ENCODE results near the gene YAF2. TPM values are rescaled to one million over a fixed set of nuclear protein-coding genes. Genes with fewer than 3 reads are reported as not detected.

The YAF2 gene
- total and polyA plus RNA-seq, 2 experiments from 2014 or later = 1.0 TPM

DNA sequence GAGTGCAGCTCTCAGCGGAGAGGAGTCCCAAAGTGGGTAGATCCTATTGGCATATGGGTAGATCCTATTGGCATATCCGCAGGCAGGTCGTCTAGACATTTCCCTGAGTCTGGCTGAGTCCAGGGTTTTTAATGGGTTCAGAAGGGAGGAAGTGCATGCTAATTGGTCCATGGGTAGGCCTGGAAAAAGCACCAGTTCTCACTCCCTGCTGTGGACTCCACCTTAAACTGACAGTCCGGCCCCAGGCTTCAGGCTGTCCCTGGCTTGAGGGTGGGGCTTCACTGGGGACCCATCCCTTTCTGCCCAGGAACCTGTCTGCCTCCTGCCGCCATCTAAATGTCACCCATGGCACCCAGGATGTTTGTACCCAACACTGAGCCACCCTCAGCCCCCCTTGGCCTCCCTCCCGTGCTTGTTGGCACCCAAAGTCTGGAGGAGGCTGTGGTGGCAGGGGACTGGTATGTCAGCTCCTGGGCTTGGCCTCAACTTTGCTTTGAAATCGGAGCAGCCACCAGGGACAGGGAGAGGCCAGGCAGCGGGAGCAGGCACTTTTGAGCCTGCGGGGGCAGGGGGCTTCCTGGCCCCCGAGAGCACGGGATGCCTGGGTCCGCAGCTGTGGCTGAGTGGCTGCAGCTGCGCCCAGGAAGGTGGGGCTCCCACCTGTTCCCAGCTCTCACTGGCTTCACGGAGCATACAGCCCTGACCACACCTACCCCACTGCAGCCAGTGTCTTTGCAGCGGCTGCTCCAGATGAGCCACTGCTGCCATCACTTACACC lies 29.6 kb upstream of the YAF2 start:
- Histone ChIP-seq H3K4me3 (no peak overlapping the region), H3K36me3 (ENCODE audit: insufficient read depth) (no peaks in the 10 kb centered on the region), H3K4me1 (ENCODE audit: insufficient read depth) (no peaks in the 10 kb centered on the region), H3F3A (replicated peaks; ENCODE audit: low read depth) (no peaks in the 10 kb centered on the region), H3K4me2 (no peak overlapping the region), H3K9me2 (ENCODE audit: insufficient read depth) (no peaks in the 10 kb centered on the region), H4K20me1 (replicated peaks; ENCODE audit: insufficient read depth) (peaks cover 4% of the 10 kb centered on the region; the same call in 1 of the 2 replicates), H2AFZ (no peak overlapping the region), H3K79me2 (replicated peaks; ENCODE audit: insufficient read depth) (no peaks in the 10 kb centered on the region), H3K27me3 (ENCODE audit: insufficient read depth) (no peaks in the 10 kb centered on the region), H3K27ac (ENCODE audit: low read depth) (no peak overlapping the region)
- Mint-ChIP-seq H3K36me3 (ENCODE audit: low read depth) (no peaks in the 10 kb centered on the region; the same call in 2 of the 3 replicates), H3K27me3 (ENCODE audit: insufficient read depth, low read depth, poor library complexity) (peaks cover 3% of the 10 kb centered on the region), H3K27ac (no peak overlapping the region), H3K4me3 (no peak overlapping the region), H3K9me3 (peaks cover 8% of the 10 kb centered on the region), H3K4me1 (no peaks in the 10 kb centered on the region)
- ATAC-seq (no peak), DNase-seq (ENCODE audit: low spot score) (no peak)
- TF ChIP-seq POLR2AphosphoS5 (IDR thresholded peaks at IDR 0.05; ENCODE audit: low read depth) (no peak), STAT1 (IDR thresholded peaks at IDR 0.05; ENCODE audit: unreplicated experiment) (no peak), JUNB (IDR thresholded peaks at IDR 0.05; ENCODE audit: unreplicated experiment) (no peak), EZH2phosphoT487 (IDR thresholded peaks at IDR 0.05; ENCODE audit: unreplicated experiment) (no peak), ZNF114 (CRISPR knock-in tag; IDR thresholded peaks at IDR 0.05) (no peak)
- TF ChIP-seq, protein P1, sequence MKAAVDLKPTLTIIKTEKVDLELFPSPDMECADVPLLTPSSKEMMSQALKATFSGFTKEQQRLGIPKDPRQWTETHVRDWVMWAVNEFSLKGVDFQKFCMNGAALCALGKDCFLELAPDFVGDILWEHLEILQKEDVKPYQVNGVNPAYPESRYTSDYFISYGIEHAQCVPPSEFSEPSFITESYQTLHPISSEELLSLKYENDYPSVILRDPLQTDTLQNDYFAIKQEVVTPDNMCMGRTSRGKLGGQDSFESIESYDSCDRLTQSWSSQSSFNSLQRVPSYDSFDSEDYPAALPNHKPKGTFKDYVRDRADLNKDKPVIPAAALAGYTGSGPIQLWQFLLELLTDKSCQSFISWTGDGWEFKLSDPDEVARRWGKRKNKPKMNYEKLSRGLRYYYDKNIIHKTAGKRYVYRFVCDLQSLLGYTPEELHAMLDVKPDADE (IDR thresholded peaks at IDR 0.05) = no peak

GRCh38 chr12:42266579-42267230 lies 28.7 kb upstream of the YAF2 start:
- H3K27ac Mint-ChIP-seq = no peak overlapping the region
- DNase-seq (ENCODE audit: low spot score) (no peak), ATAC-seq (no peak)
- H3K9me3 Mint-ChIP-seq = peaks cover 6% of the 10 kb centered on the region; the same call in 2 of the 3 replicates
- H3K4me3 Mint-ChIP-seq = no peak overlapping the region
- H3K36me3 Mint-ChIP-seq (ENCODE audit: low read depth) = no peaks in the 10 kb centered on the region; the same call in 2 of the 3 replicates
- no peaks in the 10 kb centered on the region for H3K36me3 ChIP-seq (ENCODE audit: insufficient read depth)
- peaks cover 7% of the 10 kb centered on the region; the same call in 1 of the 2 replicates for H4K20me1 ChIP-seq (replicated peaks; ENCODE audit: insufficient read depth)
- H3K27ac ChIP-seq (ENCODE audit: low read depth) = no peak overlapping the region
- H3K79me2 ChIP-seq (replicated peaks; ENCODE audit: insufficient read depth) = no peaks in the 10 kb centered on the region
- H3F3A ChIP-seq (replicated peaks; ENCODE audit: low read depth) = no peaks in the 10 kb centered on the region
- H3K4me2 ChIP-seq = no peak overlapping the region
- no peaks in the 10 kb centered on the region for H3K9me2 ChIP-seq (ENCODE audit: insufficient read depth)
- no peaks in the 10 kb centered on the region for H3K27me3 ChIP-seq (ENCODE audit: insufficient read depth)
- no peaks in the 10 kb centered on the region for H3K4me1 ChIP-seq (ENCODE audit: insufficient read depth)
- no peaks in the 10 kb centered on the region for H3K4me1 Mint-ChIP-seq
- H3K4me3 ChIP-seq = no peak overlapping the region
- no peak overlapping the region for H2AFZ ChIP-seq
- H3K27me3 Mint-ChIP-seq (ENCODE audit: insufficient read depth, low read depth, poor library complexity) = peaks cover 3% of the 10 kb centered on the region
- TF ChIP-seq ZNF462 (CRISPR knock-in tag; IDR thresholded peaks at IDR 0.05) (no peak), STAT1 (IDR thresholded peaks at IDR 0.05; ENCODE audit: unreplicated experiment) (no peak), NANOG (IDR thresholded peaks at IDR 0.05; ENCODE audit: borderline replicate concordance) (no peak), EZH2 (IDR thresholded peaks at IDR 0.05; ENCODE audit: low read depth, unreplicated experiment) (no peak), ZNF331 (CRISPR knock-in tag; IDR thresholded peaks at IDR 0.05; ENCODE audit: low read depth) (no peak), POLR2AphosphoS5 (IDR thresholded peaks at IDR 0.05; ENCODE audit: low read depth) (no peak), CREB1 (CRISPR knock-in tag; IDR thresholded peaks at IDR 0.05; ENCODE audit: low read depth) (no peak)
- TF ChIP-seq, protein P1 (IDR thresholded peaks at IDR 0.05) = no peak
